ENCODE data around the gene CFAP251. TPM values are rescaled to one million over a fixed set of nuclear protein-coding genes. Genes with fewer than 3 reads are reported as not detected.

The CFAP251 gene
- total and polyA plus RNA-seq, 5 donors: 0.54 to 0.91 (median 0.66) TPM

DNA sequence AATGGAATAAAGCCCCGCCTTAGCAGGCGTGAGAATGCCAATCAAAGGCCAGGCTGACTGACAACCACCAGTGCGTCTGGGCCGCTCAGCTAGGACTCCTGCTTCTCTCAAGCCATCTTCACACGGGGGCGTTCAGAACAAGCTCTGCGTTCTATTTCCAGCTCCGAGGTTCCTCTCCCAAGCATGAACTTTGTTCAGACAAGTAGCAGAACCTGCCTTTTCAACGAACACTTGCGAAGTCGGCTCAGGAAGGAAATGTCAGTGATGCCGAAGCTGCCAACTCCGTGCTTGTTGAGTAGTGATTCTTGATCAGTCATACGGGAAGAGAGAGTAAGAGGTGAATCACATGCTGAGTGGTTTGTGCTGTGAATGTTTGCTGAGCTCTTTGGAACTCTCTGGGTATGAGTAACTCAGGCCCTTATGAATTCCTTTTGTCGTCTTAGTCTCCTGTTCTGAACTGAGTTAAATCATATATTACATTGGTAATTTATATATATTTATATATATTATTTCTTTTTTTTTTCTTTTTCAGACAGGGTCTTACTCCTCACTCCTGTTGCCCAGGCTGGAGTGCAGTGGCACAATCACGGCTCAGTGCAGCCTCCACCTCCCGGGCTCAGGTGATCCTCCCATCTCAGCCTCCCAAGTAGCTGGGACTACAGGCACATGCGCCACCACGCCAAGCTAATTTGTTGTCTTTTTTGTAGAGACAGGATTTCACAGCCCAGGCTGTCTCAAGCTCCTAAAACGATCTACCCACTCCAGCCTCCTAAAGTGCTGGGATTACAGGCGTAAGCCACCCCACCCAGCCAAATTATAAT, 73.9 kb downstream of the CFAP251 start:
- intact Hi-C loops (cut with DNase I): no loop called here
- Histone ChIP-seq H3K27ac (ENCODE audit: low read length) (peak overlapping the region; percentile 88), H3K4me1 (ENCODE audit: control insufficient read depth, insufficient read depth, low read length) (no peaks in the 10 kb centered on the region), H3K27me3 (ENCODE audit: control insufficient read depth, insufficient read depth) (no peaks in the 10 kb centered on the region), H3K9me3 (ENCODE audit: control insufficient read depth, low read length) (no peaks in the 10 kb centered on the region), H3K4me3 (ENCODE audit: low read length) (no peak overlapping the region)
- WGBS: 61% methylated on average over 21 of the region's 21 CpGs
- peak; percentile 49 to 86 for ATAC-seq
- peak in 1 of 3 donors; percentile 35 for DNase-seq

DNA sequence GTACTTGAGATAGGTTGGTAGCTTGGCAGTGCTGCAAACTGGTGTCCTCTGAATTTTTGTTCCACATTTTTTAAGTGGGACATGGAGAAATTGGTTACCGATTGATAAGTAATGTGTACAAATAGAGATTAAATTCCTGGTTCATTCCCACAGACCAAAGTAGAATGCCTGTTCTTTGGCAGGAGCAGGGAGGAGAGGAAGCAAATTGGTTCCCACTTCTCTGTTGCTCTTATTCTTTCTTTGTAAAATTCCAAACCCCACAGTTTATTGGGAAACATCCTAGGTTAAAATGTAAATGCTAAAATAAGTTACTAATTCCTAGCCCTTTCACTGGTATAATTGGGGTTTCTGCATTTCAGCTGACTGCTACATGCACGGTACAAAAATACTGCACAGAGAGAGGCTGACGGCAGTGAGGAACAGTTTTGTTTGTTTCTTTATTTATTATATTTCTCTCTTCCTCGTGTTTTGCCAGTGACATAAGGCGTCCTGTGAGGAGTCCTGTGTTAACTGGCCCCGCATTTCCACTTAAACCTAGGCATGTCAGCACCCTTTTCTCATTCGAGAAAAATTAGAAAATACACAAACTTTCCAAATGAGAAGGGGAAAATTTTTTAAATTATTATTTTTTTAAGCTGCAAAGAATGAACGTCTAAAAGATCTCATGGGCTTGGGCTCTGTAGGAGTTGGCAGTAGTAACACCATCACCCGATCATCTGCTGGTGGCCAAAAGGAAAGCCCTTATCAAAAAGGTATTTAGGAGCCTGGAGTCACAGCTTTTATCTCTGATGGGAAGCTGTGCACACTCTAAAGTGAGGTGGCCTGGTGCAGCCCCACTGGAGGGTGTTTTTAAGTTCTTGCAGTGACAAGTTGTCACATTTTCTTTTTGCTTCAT, 77.9 kb downstream of the CFAP251 start:
- ATAC-seq: peak; percentile 68 to 72
- Histone ChIP-seq H3K9me3 (ENCODE audit: control insufficient read depth, low read length) (no peaks in the 10 kb centered on the region), H3K27me3 (ENCODE audit: control insufficient read depth, insufficient read depth) (no peaks in the 10 kb centered on the region), H3K27ac (ENCODE audit: low read length) (peak overlapping the region; percentile 39), H3K4me3 (ENCODE audit: low read length) (no peak overlapping the region), H3K4me1 (ENCODE audit: control insufficient read depth, insufficient read depth, low read length) (no peaks in the 10 kb centered on the region)
- intact Hi-C loops (cut with DNase I): no loop called here
- WGBS: 26% methylated on average over 9 of the region's 9 CpGs
- no peak for DNase-seq

DNA sequence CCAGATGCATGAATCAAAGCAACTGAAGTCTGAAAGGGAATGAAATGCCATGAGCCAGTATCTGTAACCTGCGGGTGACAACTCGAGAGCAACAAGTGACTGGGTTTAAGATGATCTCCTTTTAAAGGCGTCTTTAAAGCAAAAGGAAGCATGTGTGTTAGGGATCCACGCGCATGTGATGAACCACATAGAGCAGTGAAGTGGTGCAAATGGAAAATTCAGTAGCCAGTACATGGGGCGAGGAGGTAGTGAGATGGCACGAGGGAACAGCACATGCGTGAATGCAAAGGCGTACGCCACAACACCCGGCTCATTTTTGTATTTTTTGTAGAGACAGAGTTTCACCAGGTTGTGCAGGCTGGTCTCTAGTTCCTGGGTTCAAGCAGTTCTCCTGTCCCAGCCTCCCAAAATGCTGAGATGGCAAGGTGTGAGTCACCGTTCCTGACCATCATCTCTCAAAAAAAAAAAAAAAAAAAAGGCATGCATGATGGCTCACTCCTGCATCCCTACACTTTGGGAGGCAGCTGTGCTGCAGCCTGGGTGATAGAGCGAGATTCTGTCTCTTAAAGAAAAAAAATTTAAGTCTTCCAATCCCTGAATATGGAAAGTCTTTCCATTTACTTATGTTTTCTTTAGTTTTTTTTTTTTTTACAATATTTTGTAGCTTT, 78.7 kb downstream of the CFAP251 start:
- no peak overlapping the region for H3K4me3 ChIP-seq (ENCODE audit: low read length)

DNA sequence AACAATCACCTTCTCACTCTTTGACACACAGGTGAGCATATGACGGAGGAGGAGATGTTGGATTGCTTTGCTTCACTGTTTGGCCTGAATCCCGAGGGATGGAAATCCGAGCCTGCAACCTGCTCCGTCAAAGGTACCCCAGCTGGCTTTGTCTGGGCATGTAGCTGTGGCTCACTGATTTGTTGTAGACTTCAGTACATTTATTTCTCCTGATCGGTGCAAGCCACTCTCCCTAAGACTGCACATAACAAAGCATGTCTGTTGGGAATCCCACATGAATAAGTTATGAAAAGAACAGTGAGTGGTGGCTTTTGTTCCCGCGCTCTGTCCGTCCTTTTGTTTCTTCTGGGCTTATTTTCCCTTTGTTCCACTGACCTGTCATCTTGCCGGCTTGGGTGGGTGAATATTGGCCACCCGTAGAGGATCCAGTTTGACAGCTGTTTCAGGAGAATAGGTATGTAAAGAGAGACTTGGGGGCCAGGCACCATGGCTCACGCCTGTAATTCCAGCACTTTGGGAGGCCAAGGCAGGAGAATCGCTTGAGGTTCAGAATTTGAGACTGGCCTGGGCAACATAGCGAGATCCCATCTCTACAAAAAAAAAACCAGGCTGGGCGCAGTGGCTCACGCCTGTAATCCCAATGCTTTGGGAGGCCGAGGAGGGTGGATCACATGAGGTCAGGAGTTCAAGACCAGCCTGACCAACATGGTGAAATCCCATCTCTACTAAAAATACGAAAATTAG, 83.2 kb downstream of the CFAP251 start:
- 92% methylated on average over 17 of the region's 17 CpGs for WGBS
- intact Hi-C loops (cut with DNase I): no loop called here
- ATAC-seq: no peak

More for the DNA sequence above, 78.7 kb downstream of the CFAP251 start:
- Histone ChIP-seq H3K4me1 (ENCODE audit: control insufficient read depth, insufficient read depth, low read length) (no peaks in the 10 kb centered on the region), H3K9me3 (ENCODE audit: control insufficient read depth, low read length) (no peaks in the 10 kb centered on the region), H3K27ac (ENCODE audit: low read length) (peak overlapping the region; percentile 39), H3K27me3 (ENCODE audit: control insufficient read depth, insufficient read depth) (no peaks in the 10 kb centered on the region)
- ATAC-seq (peak; percentile 44 to 55), DNase-seq (no peak)
- intact Hi-C loops (cut with DNase I): no loop called here
- WGBS: 59% methylated on average over 13 of the region's 13 CpGs

DNA sequence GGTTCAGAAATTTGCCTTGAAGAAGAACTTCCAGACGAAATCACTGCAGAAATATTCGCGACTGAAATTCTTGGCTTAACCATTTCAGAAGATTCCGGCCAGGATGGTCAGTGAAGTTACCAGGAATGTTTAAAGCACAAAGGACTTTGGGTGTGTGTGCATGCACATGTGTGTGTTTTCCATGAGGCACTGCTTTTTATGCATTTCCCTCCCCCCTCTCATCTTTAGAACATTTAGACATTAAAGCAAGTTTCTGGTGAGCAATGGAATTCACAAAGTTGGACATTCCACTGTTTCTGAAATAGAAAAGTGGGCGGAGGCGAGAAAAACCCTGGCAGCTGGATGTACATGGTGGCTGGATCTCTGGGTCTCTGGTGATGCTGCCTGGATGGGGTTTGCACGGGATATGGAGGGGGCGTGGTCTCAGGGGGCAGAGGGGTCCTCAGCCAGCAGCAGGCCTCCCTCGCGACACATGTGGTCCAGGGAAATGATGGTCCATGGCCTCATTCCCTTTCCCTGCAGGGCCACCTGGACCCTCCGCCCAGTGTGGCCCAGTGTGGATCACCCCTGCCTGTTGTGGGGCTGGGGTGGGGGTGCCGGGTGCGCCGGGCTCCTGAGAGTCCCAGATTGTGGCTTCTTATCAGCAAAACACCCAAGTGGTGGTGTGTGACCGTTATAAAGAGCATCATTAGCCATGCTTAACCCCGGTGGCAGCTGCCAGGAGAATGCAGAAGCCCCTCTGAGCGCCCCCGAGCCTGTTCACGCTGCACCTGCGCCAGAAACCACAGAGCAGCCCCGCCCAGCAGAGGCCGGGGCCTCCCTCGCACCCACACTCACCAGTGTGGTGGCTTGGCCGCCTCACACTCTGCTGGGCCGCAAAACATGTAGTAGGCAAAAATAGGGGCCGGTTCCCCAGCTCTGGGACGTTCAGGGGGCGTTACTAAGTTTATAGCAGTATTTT, 85.5 kb downstream of the CFAP251 start:
- 44% methylated on average over 28 of the region's 28 CpGs for WGBS
- DNase-seq (no peak), ATAC-seq (peak; percentile 25 to 51)
- intact Hi-C loops (cut with DNase I): no loop called here
- H3K4me3 ChIP-seq (ENCODE audit: low read length): no peak overlapping the region
- peak overlapping the region; percentile 10 for H3K27ac ChIP-seq (ENCODE audit: low read length)
- no peaks in the 10 kb centered on the region for H3K9me3 ChIP-seq (ENCODE audit: control insufficient read depth, low read length)
- no peaks in the 10 kb centered on the region for H3K27me3 ChIP-seq (ENCODE audit: control insufficient read depth, insufficient read depth)
- no peaks in the 10 kb centered on the region for H3K4me1 ChIP-seq (ENCODE audit: control insufficient read depth, insufficient read depth, low read length)

More for the DNA sequence above, 83.2 kb downstream of the CFAP251 start:
- Histone ChIP-seq H3K4me1 (ENCODE audit: control insufficient read depth, insufficient read depth, low read length) (no peaks in the 10 kb centered on the region), H3K9me3 (ENCODE audit: control insufficient read depth, low read length) (no peaks in the 10 kb centered on the region), H3K4me3 (ENCODE audit: low read length) (no peak overlapping the region), H3K27me3 (ENCODE audit: control insufficient read depth, insufficient read depth) (no peaks in the 10 kb centered on the region), H3K27ac (ENCODE audit: low read length) (no peak overlapping the region)
- no peak for DNase-seq

DNA sequence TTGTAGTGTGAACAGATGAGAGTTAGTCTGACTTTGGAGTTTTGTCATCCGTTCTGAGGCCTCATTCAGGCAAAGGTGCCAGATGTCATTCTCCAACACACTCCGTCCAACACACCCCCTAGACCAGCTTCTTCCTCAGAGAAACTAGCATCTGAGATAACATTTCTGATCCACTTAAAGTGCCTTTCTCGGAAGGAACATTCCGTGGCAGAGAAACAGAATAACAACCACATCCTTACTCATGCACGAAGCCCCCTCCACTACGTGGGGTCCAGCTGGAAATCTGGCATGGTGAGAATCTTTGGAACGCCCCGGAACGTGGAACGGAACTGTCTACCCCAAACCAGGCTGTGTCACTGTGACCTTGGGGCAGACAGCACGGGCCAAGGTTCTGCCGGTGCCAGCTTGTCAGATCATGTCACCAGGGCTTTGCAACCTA, 86.3 kb downstream of the CFAP251 start:
- intact Hi-C loops (cut with DNase I): no loop called here
- Histone ChIP-seq H3K4me1 (ENCODE audit: control insufficient read depth, insufficient read depth, low read length) (peaks cover 2% of the 10 kb centered on the region), H3K4me3 (ENCODE audit: low read length) (no peak overlapping the region), H3K27ac (ENCODE audit: low read length) (peak overlapping the region; percentile 61), H3K9me3 (ENCODE audit: control insufficient read depth, low read length) (no peaks in the 10 kb centered on the region), H3K27me3 (ENCODE audit: control insufficient read depth, insufficient read depth) (no peaks in the 10 kb centered on the region)
- ATAC-seq (peak; percentile 42 to 47), DNase-seq (peak in 1 of 3 donors; percentile 62)
- WGBS: 36% methylated on average over 12 of the region's 12 CpGs

DNA sequence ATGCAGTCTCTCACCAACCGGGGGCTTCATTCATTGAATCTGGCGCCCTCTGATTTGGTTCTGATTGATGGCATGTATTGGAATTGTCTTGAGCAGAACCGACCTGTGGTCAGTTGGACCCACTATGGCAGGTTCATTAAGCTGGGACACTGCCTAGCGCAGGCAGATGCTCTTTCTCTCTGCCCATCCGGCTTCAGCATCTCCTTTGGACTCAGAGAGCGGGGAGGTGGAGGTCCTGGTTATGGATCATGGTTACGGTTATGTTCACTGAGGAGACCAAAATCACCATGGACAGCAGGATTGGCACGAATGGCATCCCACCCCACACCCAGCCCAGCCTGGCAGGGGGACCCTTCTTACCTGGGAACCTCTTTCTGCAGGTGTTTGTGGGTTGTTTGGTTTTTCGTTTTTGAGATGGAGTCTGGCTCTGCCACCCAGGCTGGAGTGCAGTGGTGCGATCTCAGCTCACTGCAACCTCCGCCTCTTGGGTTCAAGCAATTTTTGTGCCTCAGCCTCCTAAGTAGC, 86.9 kb downstream of the CFAP251 start:
- intact Hi-C loops (cut with DNase I): no loop called here
- DNase-seq (no peak), ATAC-seq (no peak)
- no peaks in the 10 kb centered on the region for H3K9me3 ChIP-seq (ENCODE audit: control insufficient read depth, low read length)
- H3K4me1 ChIP-seq (ENCODE audit: control insufficient read depth, insufficient read depth, low read length): peaks cover 2% of the 10 kb centered on the region
- WGBS: 86% methylated on average over 11 of the region's 11 CpGs
- no peaks in the 10 kb centered on the region for H3K27me3 ChIP-seq (ENCODE audit: control insufficient read depth, insufficient read depth)
- no peak overlapping the region for H3K27ac ChIP-seq (ENCODE audit: low read length)
- no peak overlapping the region for H3K4me3 ChIP-seq (ENCODE audit: low read length)

DNA sequence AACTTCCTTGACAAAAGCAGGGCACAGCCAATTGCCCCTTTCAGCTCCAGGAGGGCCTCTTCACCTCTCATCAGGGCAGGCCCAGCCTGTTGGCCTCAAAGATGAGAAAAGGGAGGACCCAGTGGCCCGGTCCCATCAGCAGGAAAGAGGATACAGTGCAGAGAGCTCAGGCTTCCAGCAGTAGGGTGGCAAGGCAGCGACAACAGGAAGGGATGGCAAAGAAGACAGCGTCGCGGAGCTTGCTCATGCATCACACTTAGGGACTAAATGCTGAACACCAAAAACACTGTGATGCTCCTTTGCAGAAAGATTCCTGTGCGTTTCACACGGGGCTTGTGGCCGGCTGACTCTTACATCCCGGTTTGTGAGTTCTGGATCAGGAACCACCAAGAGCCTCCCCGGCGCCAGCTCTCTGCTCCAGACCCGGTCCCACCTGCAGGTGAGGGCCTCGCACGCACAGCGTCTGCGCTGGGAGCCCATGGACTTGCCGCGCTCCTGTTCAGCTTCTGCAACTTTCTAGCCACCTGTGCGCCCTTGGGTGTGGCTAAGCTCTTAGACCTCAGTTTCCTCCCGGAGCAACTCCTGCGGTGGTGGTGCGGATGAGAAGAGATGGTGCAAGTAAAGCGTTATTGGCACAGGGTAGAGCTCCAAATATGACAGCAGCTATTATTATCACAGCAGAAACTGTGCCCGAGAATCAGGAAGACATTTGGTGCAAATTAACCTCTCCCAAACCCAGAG, 88.0 kb downstream of the CFAP251 start:
- peak in 1 of 2 donors; percentile 22 for ATAC-seq
- WGBS: 83% methylated on average over 24 of the region's 24 CpGs
- intact Hi-C loops (cut with DNase I): no loop called here
- H3K9me3 ChIP-seq (ENCODE audit: control insufficient read depth, low read length): no peaks in the 10 kb centered on the region
- no peak overlapping the region for H3K4me3 ChIP-seq (ENCODE audit: low read length)
- peaks cover 2% of the 10 kb centered on the region for H3K4me1 ChIP-seq (ENCODE audit: control insufficient read depth, insufficient read depth, low read length)
- no peak for DNase-seq
- H3K27ac ChIP-seq (ENCODE audit: low read length): no peak overlapping the region
- H3K27me3 ChIP-seq (ENCODE audit: control insufficient read depth, insufficient read depth): no peaks in the 10 kb centered on the region

DNA sequence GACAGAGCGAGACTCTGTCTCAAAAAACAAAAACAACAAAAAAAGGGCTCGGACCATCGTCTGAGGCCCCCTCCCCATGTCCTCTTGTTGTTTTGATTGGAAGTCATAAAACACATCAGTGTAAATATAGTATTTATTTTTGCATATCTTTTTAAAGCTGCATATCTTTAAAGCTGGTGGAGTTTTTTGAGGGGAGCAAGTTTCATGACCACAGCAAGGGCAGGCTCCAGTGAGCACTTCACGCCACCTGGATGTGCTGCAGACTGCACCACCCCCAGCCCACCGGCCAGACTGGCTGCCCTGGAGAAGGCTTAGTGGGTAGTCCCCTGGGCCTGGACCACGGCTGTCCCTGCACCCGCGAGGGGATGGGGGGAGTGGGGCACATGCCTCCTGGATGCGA, 91.3 kb downstream of the CFAP251 start:
- Histone ChIP-seq H3K27ac (ENCODE audit: low read length) (no peak overlapping the region), H3K4me1 (ENCODE audit: control insufficient read depth, insufficient read depth, low read length) (peaks cover 2% of the 10 kb centered on the region), H3K27me3 (ENCODE audit: control insufficient read depth, insufficient read depth) (no peaks in the 10 kb centered on the region), H3K4me3 (ENCODE audit: low read length) (no peak overlapping the region), H3K9me3 (ENCODE audit: control insufficient read depth, low read length) (no peaks in the 10 kb centered on the region)
- ATAC-seq (no peak), DNase-seq (no peak)
- 84% methylated on average over 9 of the region's 9 CpGs for WGBS
- intact Hi-C loops (cut with DNase I): no loop called here
